ENCODE results near the gene CAMTA1. TPM values are rescaled to one million over a fixed set of nuclear protein-coding genes. Genes with fewer than 3 reads are reported as not detected.

CAMTA1 gene
- total RNA-seq, 1 donor = 71.6 TPM

DNA sequence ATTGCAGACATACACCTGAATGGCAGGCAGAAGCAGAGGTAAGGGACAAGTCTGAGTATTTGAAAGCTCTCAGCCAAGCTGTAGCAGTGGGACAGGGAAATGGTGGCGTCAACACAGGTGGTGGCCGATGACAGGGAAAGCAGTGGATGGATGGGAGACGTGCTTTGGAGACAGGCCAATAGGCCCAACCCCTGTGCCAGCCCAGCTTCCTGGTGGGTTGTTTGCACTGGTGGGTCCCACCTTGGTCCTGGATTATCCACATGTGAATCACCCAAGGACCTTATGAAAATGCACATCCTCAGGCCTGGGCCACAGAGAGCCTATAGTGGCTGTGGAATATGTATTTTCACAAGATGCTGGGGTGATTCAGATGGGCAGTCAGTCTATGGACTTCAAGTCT lies 782.1 kb downstream of the CAMTA1 start:
- no peaks in the 10 kb centered on the region for H3K4me1 ChIP-seq (ENCODE audit: insufficient read depth, low read length)
- H3K4me3 ChIP-seq (ENCODE audit: low read length) = no peak overlapping the region
- H3K9me3 ChIP-seq (ENCODE audit: low read depth, low read length) = no peaks in the 10 kb centered on the region
- no peaks in the 10 kb centered on the region for H3K27me3 ChIP-seq (ENCODE audit: insufficient read depth, low read length)

GRCh38 chr1:7568053-7568452 lies 782.8 kb downstream of the CAMTA1 start:
- Histone ChIP-seq H3K9me3 (ENCODE audit: low read depth, low read length) (no peaks in the 10 kb centered on the region), H3K27me3 (ENCODE audit: insufficient read depth, low read length) (no peaks in the 10 kb centered on the region), H3K4me3 (ENCODE audit: low read length) (no peak overlapping the region), H3K4me1 (ENCODE audit: insufficient read depth, low read length) (no peaks in the 10 kb centered on the region)

GRCh38 chr1:7568901-7569524 lies 783.8 kb downstream of the CAMTA1 start:
- Histone ChIP-seq H3K4me1 (ENCODE audit: insufficient read depth, low read length) (no peaks in the 10 kb centered on the region), H3K9me3 (ENCODE audit: low read depth, low read length) (no peaks in the 10 kb centered on the region), H3K27me3 (ENCODE audit: insufficient read depth, low read length) (no peaks in the 10 kb centered on the region), H3K4me3 (ENCODE audit: low read length) (no peak overlapping the region)

DNA sequence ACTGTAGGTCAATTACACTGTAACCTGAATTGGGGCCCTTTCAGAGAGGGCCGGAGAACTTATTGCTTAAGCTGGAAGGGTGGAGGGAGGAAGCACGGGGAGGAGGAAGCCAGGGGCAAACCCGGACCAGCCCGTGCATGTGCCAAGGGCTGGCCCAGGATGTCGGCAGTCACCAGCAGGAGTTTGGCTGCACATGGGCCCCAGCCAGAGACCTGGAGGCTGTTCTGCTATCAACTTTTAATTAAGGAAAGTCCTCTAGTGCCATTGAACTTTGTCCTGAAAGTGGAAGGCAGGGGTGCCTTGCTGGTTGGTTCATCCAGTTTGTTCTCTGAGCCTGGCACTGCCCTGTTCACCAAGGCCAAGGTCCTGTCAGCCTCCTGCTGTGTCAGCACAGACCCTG lies 785.1 kb downstream of the CAMTA1 start:
- H3K4me3 ChIP-seq (ENCODE audit: low read length) = no peak overlapping the region
- no peaks in the 10 kb centered on the region for H3K4me1 ChIP-seq (ENCODE audit: insufficient read depth, low read length)
- H3K27me3 ChIP-seq (ENCODE audit: insufficient read depth, low read length) = no peaks in the 10 kb centered on the region
- no peaks in the 10 kb centered on the region for H3K9me3 ChIP-seq (ENCODE audit: low read depth, low read length)

DNA sequence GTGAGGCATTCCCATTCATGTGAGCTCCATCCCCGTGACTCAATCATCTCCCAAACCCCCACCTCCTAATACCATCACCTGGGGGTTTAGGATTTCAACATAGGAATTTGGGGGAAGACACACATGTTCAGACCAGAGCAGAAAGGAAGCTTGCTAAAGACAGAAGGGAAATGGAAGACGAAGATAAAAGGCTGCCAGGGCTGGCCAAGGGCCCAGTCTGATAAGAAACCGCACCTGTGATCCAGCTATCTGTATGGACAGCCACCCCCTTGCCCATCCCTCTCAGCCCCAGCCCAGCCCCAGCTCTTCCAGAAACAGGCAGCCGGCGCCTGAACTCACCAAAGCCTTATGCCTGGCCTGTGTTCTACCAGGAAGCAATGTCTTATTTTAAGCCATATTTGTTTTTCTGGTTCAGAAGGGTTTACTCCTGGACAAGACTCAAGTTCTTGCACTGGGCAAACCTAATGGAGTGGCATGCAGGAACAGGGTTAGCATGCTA lies 787.4 kb downstream of the CAMTA1 start:
- H3K4me3 ChIP-seq (ENCODE audit: low read length) = no peak overlapping the region
- no peaks in the 10 kb centered on the region for H3K9me3 ChIP-seq (ENCODE audit: low read depth, low read length)
- no peaks in the 10 kb centered on the region for H3K4me1 ChIP-seq (ENCODE audit: insufficient read depth, low read length)
- H3K27me3 ChIP-seq (ENCODE audit: insufficient read depth, low read length) = no peaks in the 10 kb centered on the region

DNA sequence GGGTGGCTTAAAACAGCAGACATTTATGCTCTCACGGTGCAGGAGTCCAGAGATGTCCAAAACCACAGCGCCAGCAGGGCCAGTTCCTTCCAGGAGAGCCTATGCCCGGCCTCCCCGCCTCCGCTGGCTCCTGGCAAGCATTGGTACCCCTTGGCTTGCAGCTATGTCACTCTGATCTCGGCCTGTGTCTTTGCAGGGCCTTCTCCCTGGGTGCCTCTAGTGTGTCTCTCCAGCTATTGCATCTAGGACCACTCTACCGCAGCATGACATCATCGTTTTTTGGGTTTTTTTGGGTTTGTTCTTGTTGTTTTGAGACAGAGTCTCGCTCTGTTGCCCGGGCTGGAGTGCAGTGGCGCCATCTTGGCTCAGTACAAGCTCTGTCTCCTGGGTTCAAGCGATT lies 788.2 kb downstream of the CAMTA1 start:
- no peak overlapping the region for H3K4me3 ChIP-seq (ENCODE audit: low read length)
- H3K9me3 ChIP-seq (ENCODE audit: low read depth, low read length) = no peaks in the 10 kb centered on the region
- no peaks in the 10 kb centered on the region for H3K27me3 ChIP-seq (ENCODE audit: insufficient read depth, low read length)
- H3K4me1 ChIP-seq (ENCODE audit: insufficient read depth, low read length) = no peaks in the 10 kb centered on the region

DNA sequence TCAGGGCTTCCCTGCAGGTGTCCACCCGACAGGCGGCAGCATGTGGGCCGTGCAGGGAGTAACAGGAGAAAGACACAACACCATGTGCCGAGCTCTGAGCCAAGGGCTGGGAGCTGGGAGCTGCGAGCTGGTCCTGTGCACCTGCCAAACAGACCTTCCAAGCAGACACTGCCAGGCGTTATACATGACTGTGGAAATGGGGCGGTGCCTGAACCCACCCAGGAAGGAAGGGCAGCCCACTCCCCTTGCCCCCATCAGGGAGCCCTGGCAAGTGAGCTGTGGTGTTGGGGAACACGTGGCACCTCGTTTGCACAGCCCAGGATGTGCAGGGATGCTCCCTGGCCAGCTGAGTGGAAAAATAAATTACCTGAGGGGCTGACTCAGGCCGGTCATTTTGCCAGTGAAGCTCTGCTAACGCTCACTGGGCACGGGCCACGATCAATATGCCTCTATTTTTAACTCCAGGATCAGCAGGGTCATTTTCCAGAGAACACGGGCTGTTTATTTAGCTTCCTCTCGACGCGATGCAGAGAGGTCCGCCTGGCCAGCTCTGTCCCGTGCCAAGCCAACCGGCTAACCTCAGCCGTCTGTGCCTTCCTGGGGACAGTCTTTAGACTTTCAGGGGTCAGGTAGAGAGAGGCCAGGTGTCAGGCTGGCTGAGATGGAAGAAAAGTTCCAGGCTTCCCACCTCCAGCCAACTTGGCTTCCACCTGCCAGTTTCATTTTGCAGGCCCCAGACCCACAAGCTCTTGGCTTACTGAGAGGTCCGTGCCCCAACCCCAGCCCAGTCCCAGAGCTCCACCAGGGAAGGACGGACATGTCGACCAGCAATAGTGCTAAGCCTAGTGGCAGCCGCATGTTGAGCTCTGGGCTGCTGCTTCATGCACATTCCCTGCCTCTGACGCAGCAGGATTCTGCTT lies 789.1 kb downstream of the CAMTA1 start:
- Histone ChIP-seq H3K9me3 (ENCODE audit: low read depth, low read length) (no peaks in the 10 kb centered on the region), H3K4me3 (ENCODE audit: low read length) (no peak overlapping the region), H3K27me3 (ENCODE audit: insufficient read depth, low read length) (no peaks in the 10 kb centered on the region)

DNA sequence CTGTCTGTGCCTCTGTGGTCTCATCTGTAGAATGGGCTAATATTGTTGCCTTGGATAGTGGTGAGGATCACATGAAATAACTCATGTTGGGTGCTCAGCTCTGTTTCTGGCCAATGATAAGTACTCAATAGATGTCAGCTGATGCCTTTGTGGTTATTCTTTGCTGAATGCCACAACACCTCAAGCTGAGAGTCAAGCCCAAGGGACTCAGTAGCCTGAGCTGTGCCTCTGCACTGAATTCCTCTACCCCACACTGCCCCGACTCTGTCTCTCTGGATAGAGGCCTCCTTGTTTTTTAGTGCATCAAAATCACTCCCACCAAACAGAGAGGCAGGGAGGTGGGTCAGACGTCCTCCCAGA lies 789.8 kb downstream of the CAMTA1 start:
- Histone ChIP-seq H3K27me3 (ENCODE audit: insufficient read depth, low read length) (no peaks in the 10 kb centered on the region), H3K4me1 (ENCODE audit: insufficient read depth, low read length) (no peaks in the 10 kb centered on the region), H3K9me3 (ENCODE audit: low read depth, low read length) (no peaks in the 10 kb centered on the region), H3K4me3 (ENCODE audit: low read length) (no peak overlapping the region)

More for the DNA sequence above, 789.1 kb downstream of the CAMTA1 start:
- H3K4me1 ChIP-seq (ENCODE audit: insufficient read depth, low read length) = no peaks in the 10 kb centered on the region

DNA sequence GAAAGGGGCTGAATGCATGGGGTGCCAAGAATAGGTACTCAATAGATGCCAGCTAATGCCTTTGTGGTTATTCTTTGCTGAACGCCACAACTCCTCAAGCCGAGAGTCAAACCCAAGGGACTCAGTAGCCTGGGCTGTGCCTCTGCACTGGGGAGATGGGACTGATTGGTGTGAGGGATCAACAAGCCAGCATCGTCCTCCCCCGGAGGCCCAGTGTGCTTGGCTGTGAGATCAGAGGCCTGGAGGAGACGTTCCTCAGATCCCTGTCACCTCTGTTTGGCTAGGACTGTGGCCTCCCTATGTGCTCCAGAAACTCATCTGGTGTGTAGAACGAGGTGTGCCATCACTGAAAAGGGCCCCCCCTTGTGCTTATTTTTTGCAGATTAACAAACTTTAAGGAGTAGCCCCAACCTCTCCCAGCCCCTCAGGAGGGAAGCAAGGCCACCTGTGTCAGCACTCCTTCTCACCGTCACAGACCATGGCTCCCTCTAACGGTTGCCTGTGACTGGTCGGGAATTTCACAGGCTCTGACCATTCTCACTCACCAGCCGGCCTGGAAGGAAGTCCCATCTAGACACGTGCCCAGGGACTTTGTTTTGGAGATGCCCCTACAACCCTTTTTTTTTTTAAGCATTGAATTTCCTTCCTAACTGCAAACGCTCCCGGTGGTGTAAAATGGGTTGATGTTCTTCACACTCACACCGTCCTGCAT lies 791.8 kb downstream of the CAMTA1 start:
- Histone ChIP-seq H3K4me3 (ENCODE audit: low read length) (no peak overlapping the region), H3K9me3 (ENCODE audit: low read depth, low read length) (no peaks in the 10 kb centered on the region), H3K4me1 (ENCODE audit: insufficient read depth, low read length) (no peaks in the 10 kb centered on the region), H3K27me3 (ENCODE audit: insufficient read depth, low read length) (no peaks in the 10 kb centered on the region)

DNA sequence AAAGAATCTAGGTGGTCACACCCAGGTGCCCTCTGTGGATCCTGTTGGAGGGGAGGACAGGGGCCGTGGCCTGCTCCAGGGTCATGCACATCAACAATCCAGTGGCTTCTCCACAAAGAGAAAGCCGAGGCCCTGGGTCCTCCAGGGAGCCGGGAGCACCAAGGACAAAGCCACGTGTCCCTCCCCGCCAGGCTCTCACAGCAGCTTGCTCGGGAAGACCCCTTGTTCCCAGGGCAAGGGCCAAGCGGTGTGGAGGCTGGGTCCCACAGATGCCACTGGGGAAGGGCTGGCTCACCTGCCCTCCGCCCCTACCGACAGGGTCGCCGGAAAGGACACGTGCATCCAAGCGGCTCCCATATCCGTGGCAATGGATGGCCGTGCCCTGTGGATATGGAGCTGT lies 793.0 kb downstream of the CAMTA1 start:
- Histone ChIP-seq H3K4me3 (ENCODE audit: low read length) (no peak overlapping the region), H3K4me1 (ENCODE audit: insufficient read depth, low read length) (no peaks in the 10 kb centered on the region), H3K9me3 (ENCODE audit: low read depth, low read length) (no peaks in the 10 kb centered on the region), H3K27me3 (ENCODE audit: insufficient read depth, low read length) (no peaks in the 10 kb centered on the region)

- no peak overlapping the region for H3K4me3 ChIP-seq (ENCODE audit: low read length)
- no peaks in the 10 kb centered on the region for H3K4me1 ChIP-seq (ENCODE audit: insufficient read depth, low read length)
- no peaks in the 10 kb centered on the region for H3K9me3 ChIP-seq (ENCODE audit: low read depth, low read length)
- H3K27me3 ChIP-seq (ENCODE audit: insufficient read depth, low read length) = no peaks in the 10 kb centered on the region
These were observed 793.8 kb downstream of the CAMTA1 start for GRCh38 chr1:7579016-7579415.

DNA sequence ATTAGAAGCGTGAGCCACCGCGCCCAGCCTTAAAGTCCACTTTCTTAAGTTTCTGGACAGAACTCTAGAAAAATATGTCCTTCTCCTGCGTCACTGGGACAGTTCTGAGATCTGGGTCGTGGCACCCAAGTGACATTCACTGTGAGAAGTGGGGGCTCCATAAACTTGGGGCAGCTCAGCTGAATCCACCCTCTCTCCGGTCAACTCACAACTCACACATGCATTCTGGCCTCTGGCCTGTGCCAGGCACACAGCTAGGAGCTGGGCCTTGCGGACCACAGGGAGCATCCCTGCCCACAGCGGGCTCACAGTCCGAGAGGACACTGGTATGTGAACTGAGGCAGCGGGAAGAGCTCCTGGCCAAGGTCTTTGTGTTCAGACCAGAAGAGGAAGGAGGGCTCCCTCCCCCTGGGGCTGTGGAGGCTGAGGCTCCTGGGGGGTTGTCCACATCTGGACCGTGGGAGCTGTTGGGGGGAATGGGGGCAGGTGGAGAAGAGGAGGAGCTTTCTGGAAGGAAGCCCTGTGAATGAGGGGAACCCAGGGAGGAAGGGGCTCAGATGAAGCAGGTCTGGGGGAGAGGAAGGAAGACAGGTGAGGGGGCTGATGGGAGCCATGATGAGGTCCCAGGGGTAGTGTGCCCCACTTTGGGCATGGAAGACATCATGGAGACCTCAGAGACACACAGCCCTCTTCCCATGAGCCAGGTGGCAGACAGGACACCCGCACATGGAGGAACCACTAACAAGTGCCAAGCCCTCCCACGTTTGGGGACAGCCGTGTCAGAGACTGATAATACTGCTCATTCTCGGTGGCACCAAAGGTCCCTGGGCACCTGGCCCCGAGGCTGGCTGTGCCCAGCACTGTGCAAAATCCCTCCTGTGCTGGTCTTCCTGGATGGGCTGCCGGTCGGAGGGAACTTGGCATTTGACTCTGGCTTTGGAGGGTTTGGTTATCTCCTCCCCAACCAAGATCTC lies 794.9 kb downstream of the CAMTA1 start:
- Histone ChIP-seq H3K9me3 (ENCODE audit: low read depth, low read length) (no peaks in the 10 kb centered on the region), H3K4me3 (ENCODE audit: low read length) (no peak overlapping the region), H3K27me3 (ENCODE audit: insufficient read depth, low read length) (no peaks in the 10 kb centered on the region), H3K4me1 (ENCODE audit: insufficient read depth, low read length) (no peaks in the 10 kb centered on the region)

GRCh38 chr1:7580923-7581753 lies 795.9 kb downstream of the CAMTA1 start:
- H3K9me3 ChIP-seq (ENCODE audit: low read depth, low read length) = no peaks in the 10 kb centered on the region
- H3K27me3 ChIP-seq (ENCODE audit: insufficient read depth, low read length) = no peaks in the 10 kb centered on the region
- H3K4me3 ChIP-seq (ENCODE audit: low read length) = no peak overlapping the region
- no peaks in the 10 kb centered on the region for H3K4me1 ChIP-seq (ENCODE audit: insufficient read depth, low read length)
